Endothelial cell of hepatic sinusoid (primary cell): ENCODE measurements around the gene SLC6A3.

Experiments
- in situ Hi-C: cut with HindIII; loops from 2 replicates; pipeline ENCODE4 v1.10.0; 2017; ENCODE audit warnings: low sequenced_read_pairs

Gene SLC6A3

GRCh38 chr5:1392261-1392660 is 53.0 kb downstream of the SLC6A3 start:
- in situ Hi-C loops = no loop called here

GRCh38 chr5:1391691-1392090 is 53.5 kb downstream of the SLC6A3 start:
- in situ Hi-C loops = no loop called here

- in situ Hi-C loops = no loop called here
Observed at GRCh38 chr5:1390861-1391600, 54.2 kb downstream of the SLC6A3 start.

GRCh38 chr5:1390333-1390732 is 54.9 kb downstream of the SLC6A3 start:
- in situ Hi-C loops = no loop called here

GRCh38 chr5:1388383-1388967 is 56.8 kb downstream of the SLC6A3 start:
- in situ Hi-C loops = no loop called here

GRCh38 chr5:1387876-1388275 is 57.4 kb downstream of the SLC6A3 start:
- in situ Hi-C loops = no loop called here

GRCh38 chr5:1387059-1387755 is 58.0 kb downstream of the SLC6A3 start:
- in situ Hi-C loops = no loop called here

GRCh38 chr5:1386274-1386717 is 58.9 kb downstream of the SLC6A3 start:
- in situ Hi-C loops = no loop called here

GRCh38 chr5:1385395-1386273 is 59.6 kb downstream of the SLC6A3 start:
- in situ Hi-C loops = no loop called here

GRCh38 chr5:1384521-1384920 is 60.7 kb downstream of the SLC6A3 start:
- in situ Hi-C loops = loop anchor here (5.0 kb wide), 1 partner anchor 53 kb away; no protein-coding TSS in a partner anchor

GRCh38 chr5:1383886-1384401 is 61.3 kb downstream of the SLC6A3 start:
- in situ Hi-C loops = loop anchor here (5.0 kb wide), 1 partner anchor 53 kb away; no protein-coding TSS in a partner anchor

- in situ Hi-C loops = loop anchor here (5.0 kb wide), 1 partner anchor 54 kb away; no protein-coding TSS in a partner anchor
Observed at GRCh38 chr5:1383344-1383743, 61.9 kb downstream of the SLC6A3 start.

GRCh38 chr5:1382248-1382700 is 63.0 kb downstream of the SLC6A3 start:
- in situ Hi-C loops = loop anchor here (5.0 kb wide), 1 partner anchor 55 kb away; no protein-coding TSS in a partner anchor

- in situ Hi-C loops = loop anchor here (5.0 kb wide), 1 partner anchor 56 kb away; no protein-coding TSS in a partner anchor
Observed at GRCh38 chr5:1381370-1382247, 63.6 kb downstream of the SLC6A3 start.

- in situ Hi-C loops = loop anchor here (5.0 kb wide), 1 partner anchor 56 kb away; no protein-coding TSS in a partner anchor
Observed at GRCh38 chr5:1380910-1381309, 64.3 kb downstream of the SLC6A3 start.

- in situ Hi-C loops = loop anchor here (5.0 kb wide), 1 partner anchor 57 kb away; no protein-coding TSS in a partner anchor
Observed at GRCh38 chr5:1380011-1380817, 65.0 kb downstream of the SLC6A3 start.

GRCh38 chr5:1378866-1379659 is 66.2 kb downstream of the SLC6A3 start:
- in situ Hi-C loops = no loop called here

GRCh38 chr5:1378096-1378495 is 67.1 kb downstream of the SLC6A3 start:
- in situ Hi-C loops = no loop called here
